ENCODE measurements around the gene NFATC2. TPM values are rescaled to one million over a fixed set of nuclear protein-coding genes. Genes with fewer than 3 reads are reported as not detected.

The NFATC2 gene
- total RNA-seq, 1 donor from 2014 or later = 1.9 TPM

- Mint-ChIP-seq H3K27me3 (ENCODE audit: low read depth) (no peaks in the 10 kb centered on the region), H3K4me3 (no peak overlapping the region), H3K4me1 (no peaks in the 10 kb centered on the region), H3K27ac (ENCODE audit: unreplicated experiment) (no peak overlapping the region), H3K9me3 (no peaks in the 10 kb centered on the region), H3K36me3 (ENCODE audit: low read depth) (no peaks in the 10 kb centered on the region)
- TF ChIP-seq, protein P1, sequence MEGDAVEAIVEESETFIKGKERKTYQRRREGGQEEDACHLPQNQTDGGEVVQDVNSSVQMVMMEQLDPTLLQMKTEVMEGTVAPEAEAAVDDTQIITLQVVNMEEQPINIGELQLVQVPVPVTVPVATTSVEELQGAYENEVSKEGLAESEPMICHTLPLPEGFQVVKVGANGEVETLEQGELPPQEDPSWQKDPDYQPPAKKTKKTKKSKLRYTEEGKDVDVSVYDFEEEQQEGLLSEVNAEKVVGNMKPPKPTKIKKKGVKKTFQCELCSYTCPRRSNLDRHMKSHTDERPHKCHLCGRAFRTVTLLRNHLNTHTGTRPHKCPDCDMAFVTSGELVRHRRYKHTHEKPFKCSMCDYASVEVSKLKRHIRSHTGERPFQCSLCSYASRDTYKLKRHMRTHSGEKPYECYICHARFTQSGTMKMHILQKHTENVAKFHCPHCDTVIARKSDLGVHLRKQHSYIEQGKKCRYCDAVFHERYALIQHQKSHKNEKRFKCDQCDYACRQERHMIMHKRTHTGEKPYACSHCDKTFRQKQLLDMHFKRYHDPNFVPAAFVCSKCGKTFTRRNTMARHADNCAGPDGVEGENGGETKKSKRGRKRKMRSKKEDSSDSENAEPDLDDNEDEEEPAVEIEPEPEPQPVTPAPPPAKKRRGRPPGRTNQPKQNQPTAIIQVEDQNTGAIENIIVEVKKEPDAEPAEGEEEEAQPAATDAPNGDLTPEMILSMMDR (conservative IDR thresholded peaks at IDR 0.05) = no peak
- DNase-seq (ENCODE audit: low read depth, low spot score) = no peak
Measured at GRCh38 chr20:51579137-51579536, 36.6 kb upstream of the NFATC2 start.

DNA sequence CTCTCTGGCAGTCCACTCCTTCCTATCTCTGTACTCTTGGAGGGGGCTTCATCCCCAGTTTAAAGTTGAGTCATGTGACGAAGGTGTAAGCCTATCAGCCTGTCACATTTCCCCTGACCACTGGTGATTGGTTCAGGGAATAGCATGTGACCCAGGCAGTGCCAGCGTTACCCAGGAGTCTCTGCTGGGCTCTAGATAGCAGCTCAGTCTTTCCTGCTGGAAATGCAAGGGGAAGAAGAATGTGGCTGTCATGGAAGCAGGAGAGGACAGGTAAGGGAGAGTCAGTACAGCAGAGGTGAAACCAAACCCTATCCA is 35.6 kb upstream of the NFATC2 start:
- TF ChIP-seq, protein P1 (conservative IDR thresholded peaks at IDR 0.05) = no peak
- Mint-ChIP-seq H3K9me3 (no peaks in the 10 kb centered on the region), H3K36me3 (ENCODE audit: low read depth) (no peaks in the 10 kb centered on the region), H3K27me3 (ENCODE audit: low read depth) (no peaks in the 10 kb centered on the region), H3K27ac (ENCODE audit: unreplicated experiment) (no peak overlapping the region), H3K4me1 (no peaks in the 10 kb centered on the region), H3K4me3 (no peak overlapping the region)
- DNase-seq (ENCODE audit: low read depth, low spot score) = no peak

DNA sequence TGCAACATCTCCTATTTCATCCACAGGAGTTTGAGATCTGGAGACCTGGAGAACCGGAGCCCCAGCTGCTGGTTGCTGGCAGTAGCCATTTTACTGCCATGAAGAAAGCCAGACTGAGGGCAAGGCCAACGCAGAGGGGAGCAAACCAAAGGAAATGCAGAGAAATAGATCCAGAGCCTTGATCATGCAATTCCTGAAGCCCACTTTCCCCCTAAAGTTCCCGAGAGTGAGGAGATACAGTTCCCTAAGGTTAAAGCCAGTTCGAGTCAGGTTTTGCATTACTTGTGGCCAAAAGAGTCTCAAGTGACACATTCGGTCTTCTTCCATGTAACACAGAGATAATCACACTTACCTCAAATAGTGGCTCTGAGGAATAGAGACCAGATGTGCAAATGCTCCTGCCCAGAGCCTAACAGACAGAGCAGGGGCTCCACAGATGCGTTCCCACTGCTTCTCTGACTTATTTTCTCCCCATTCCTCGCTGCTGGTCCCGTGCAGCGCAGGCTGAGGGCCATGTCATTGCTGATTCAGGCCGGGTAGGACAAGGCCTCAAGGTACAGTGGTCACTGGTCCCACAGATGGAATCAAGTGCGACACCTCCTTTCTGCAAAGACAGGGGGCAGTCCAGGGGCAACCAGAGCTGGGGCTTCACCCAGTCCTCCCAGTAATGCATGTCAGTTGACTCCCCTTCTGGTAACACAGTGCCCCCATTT is 35.1 kb upstream of the NFATC2 start:
- TF ChIP-seq, protein P1 (conservative IDR thresholded peaks at IDR 0.05) = no peak
- Mint-ChIP-seq H3K9me3 (no peaks in the 10 kb centered on the region), H3K4me1 (no peaks in the 10 kb centered on the region), H3K27ac (ENCODE audit: unreplicated experiment) (no peak overlapping the region), H3K36me3 (ENCODE audit: low read depth) (no peaks in the 10 kb centered on the region), H3K27me3 (ENCODE audit: low read depth) (no peaks in the 10 kb centered on the region), H3K4me3 (no peak overlapping the region)
- no peak for DNase-seq (ENCODE audit: low read depth, low spot score)

DNA sequence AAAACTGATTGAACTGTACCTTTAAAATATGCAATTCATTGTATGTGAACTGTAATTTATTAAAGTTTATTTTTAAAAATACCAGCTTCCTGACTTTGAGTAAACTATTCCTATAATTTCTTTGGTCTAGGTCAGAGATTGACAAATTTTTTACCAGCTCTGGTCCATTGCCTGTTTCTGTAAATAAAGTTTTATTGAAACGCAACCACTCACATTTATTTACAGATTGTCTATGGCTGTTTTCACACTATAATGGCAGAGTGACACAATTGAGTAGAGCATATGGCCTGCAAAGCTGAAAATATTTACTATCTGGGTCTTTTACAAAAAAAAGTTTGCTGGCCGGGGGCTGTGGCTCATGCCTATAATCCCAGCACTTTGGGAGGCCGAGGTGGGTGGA is 33.0 kb upstream of the NFATC2 start:
- Mint-ChIP-seq H3K4me1 (no peaks in the 10 kb centered on the region), H3K4me3 (no peak overlapping the region)

GRCh38 chr20:51574248-51575033 is 31.9 kb upstream of the NFATC2 start:
- Mint-ChIP-seq H3K27ac (ENCODE audit: unreplicated experiment) (no peak overlapping the region), H3K4me1 (no peaks in the 10 kb centered on the region), H3K9me3 (no peaks in the 10 kb centered on the region)

More for the DNA sequence above, 33.0 kb upstream of the NFATC2 start:
- H3K36me3 Mint-ChIP-seq (ENCODE audit: low read depth) = no peaks in the 10 kb centered on the region
- H3K27ac Mint-ChIP-seq (ENCODE audit: unreplicated experiment) = no peak overlapping the region
- no peaks in the 10 kb centered on the region for H3K27me3 Mint-ChIP-seq (ENCODE audit: low read depth)
- TF ChIP-seq, protein P1 (conservative IDR thresholded peaks at IDR 0.05) = no peak
- DNase-seq (ENCODE audit: low read depth, low spot score) = no peak
- H3K9me3 Mint-ChIP-seq = no peaks in the 10 kb centered on the region

More at GRCh38 chr20:51574248-51575033, 31.9 kb upstream of the NFATC2 start:
- Mint-ChIP-seq H3K27me3 (ENCODE audit: low read depth) (no peaks in the 10 kb centered on the region), H3K4me3 (no peak overlapping the region), H3K36me3 (ENCODE audit: low read depth) (no peaks in the 10 kb centered on the region)
- DNase-seq (ENCODE audit: low read depth, low spot score) = no peak
- TF ChIP-seq, protein P1 (conservative IDR thresholded peaks at IDR 0.05) = no peak
